ENCODE measurements around the gene OSBPL10. TPM values are rescaled to one million over a fixed set of nuclear protein-coding genes. Genes with fewer than 3 reads are reported as not detected.

OSBPL10 gene
- total and polyA plus RNA-seq, 2 donors (not counting 1 experiment from before 2014, with no cell fraction given): 88.5 to 310 TPM

GRCh38 chr3:32021748-32022147 is 40.7 kb upstream of the OSBPL10 start:
- Histone ChIP-seq H3K4me1 (ENCODE audit: control insufficient read depth in 2 of 2, insufficient read depth in 2 of 2, low read length in 2 of 2) (peaks cover 19 to 21% of the 10 kb centered on the region in 2 donors), H3K9ac (ENCODE audit: low read length) (no peak overlapping the region), H3K4me3 (ENCODE audit: control extremely low read depth in 1 of 5, extremely low read depth in 1 of 5, insufficient read depth in 1 of 5, low read depth in 2 of 5, low read length in 4 of 5) (no peak overlapping the region), H3K9me3 (ENCODE audit: control extremely low read depth in 1 of 3, control insufficient read depth in 2 of 3, insufficient read depth in 1 of 3, low read length in 2 of 3) (no peaks in the 10 kb centered on the region), H3K27ac (ENCODE audit: low read length in 2 of 2) (no peak overlapping the region), H2AFZ (ENCODE audit: insufficient read depth, low read depth, low read length, poor library complexity, severe bottlenecking) (no peak overlapping the region), H3K36me3 (replicated peaks in 1 of 2; ENCODE audit: control extremely low read depth in 1 of 2, control insufficient read depth in 1 of 2, extremely low read depth in 1 of 2, insufficient read depth in 2 of 2, low read length in 1 of 2) (peaks cover 0 to 1% of the 10 kb centered on the region in 2 experiments), H3K79me2 (ENCODE audit: control insufficient read depth, insufficient read depth, low read length) (no peaks in the 10 kb centered on the region), H3K4me2 (replicated peaks; ENCODE audit: low read depth, low read length, poor library complexity, severe bottlenecking) (no peak overlapping the region), H3K27me3 (replicated peaks in 1 of 4; ENCODE audit: control extremely low read depth in 1 of 4, control insufficient read depth in 3 of 4, insufficient read depth in 4 of 4, low read length in 3 of 4) (no peaks in the 10 kb centered on the region), H4K20me1 (ENCODE audit: control insufficient read depth, insufficient read depth, low read length, poor library complexity, severe bottlenecking) (no peaks in the 10 kb centered on the region)
- intact Hi-C loops (cut with micrococcal nuclease): no loop called here
- ATAC-seq (ENCODE audit: low read depth) (no peak), DNase-seq (no peak)
- H3K4me1 Mint-ChIP-seq: peaks cover 29% of the 10 kb centered on the region
- POLR2A ChIA-PET: no interaction called here
- H3K27me3 Mint-ChIP-seq: no peaks in the 10 kb centered on the region
- TF ChIP-seq EZH2 (IDR thresholded peaks at IDR 0.05; ENCODE audit: borderline replicate concordance, insufficient read depth, low read depth, low read length, poor library complexity, severe bottlenecking) (no peak), CTCF (IDR thresholded peaks at IDR 0.05) (no peak)
- CTCF ChIA-PET: interaction anchor here (0.7 to 0.8 kb wide), 2 partner anchors 22 to 48 kb away, joined by 3 to 4 read pairs; no protein-coding TSS in a partner anchor
- H3K9me3 Mint-ChIP-seq (ENCODE audit: insufficient read depth): no peaks in the 10 kb centered on the region
- no peak overlapping the region for H3K4me3 Mint-ChIP-seq
- WGBS (ENCODE audit: insufficient coverage): no CpG with 5 or more reads among the region's 3 CpGs
- no peak overlapping the region for H3K27ac Mint-ChIP-seq

GRCh38 chr3:32021155-32021554 is 40.1 kb upstream of the OSBPL10 start:
- no peaks in the 10 kb centered on the region for H3K9me3 ChIP-seq (ENCODE audit: control extremely low read depth in 1 of 3, control insufficient read depth in 2 of 3, insufficient read depth in 1 of 3, low read length in 2 of 3)
- H3K4me3 Mint-ChIP-seq: no peak overlapping the region
- H3K9me3 Mint-ChIP-seq (ENCODE audit: insufficient read depth): no peaks in the 10 kb centered on the region
- no peak overlapping the region for H3K4me2 ChIP-seq (replicated peaks; ENCODE audit: low read depth, low read length, poor library complexity, severe bottlenecking)
- H3K27me3 ChIP-seq (replicated peaks in 1 of 4; ENCODE audit: control extremely low read depth in 1 of 4, control insufficient read depth in 3 of 4, insufficient read depth in 4 of 4, low read length in 3 of 4): no peaks in the 10 kb centered on the region
- H3K9ac ChIP-seq (ENCODE audit: low read length): no peak overlapping the region
- no peak overlapping the region for H2AFZ ChIP-seq (ENCODE audit: insufficient read depth, low read depth, low read length, poor library complexity, severe bottlenecking)
- H3K27ac Mint-ChIP-seq: no peak overlapping the region
- TF ChIP-seq EZH2 (IDR thresholded peaks at IDR 0.05; ENCODE audit: borderline replicate concordance, insufficient read depth, low read depth, low read length, poor library complexity, severe bottlenecking) (no peak), CTCF (IDR thresholded peaks at IDR 0.05) (no peak)
- H4K20me1 ChIP-seq (ENCODE audit: control insufficient read depth, insufficient read depth, low read length, poor library complexity, severe bottlenecking): no peaks in the 10 kb centered on the region
- no CpG with 5 or more reads among the region's 7 CpGs for WGBS (ENCODE audit: insufficient coverage)
- no peaks in the 10 kb centered on the region for H3K79me2 ChIP-seq (ENCODE audit: control insufficient read depth, insufficient read depth, low read length)
- peaks cover 23% of the 10 kb centered on the region for H3K4me1 Mint-ChIP-seq
- ChIA-PET CTCF (interaction anchor here (2.5 kb wide), 1 partner anchor 19 kb away, joined by 8 read pairs; no protein-coding TSS in a partner anchor), POLR2A (no interaction called here)
- no peak overlapping the region for H3K27ac ChIP-seq (ENCODE audit: low read length in 2 of 2)
- intact Hi-C loops (cut with micrococcal nuclease): no loop called here
- H3K4me1 ChIP-seq (ENCODE audit: control insufficient read depth in 2 of 2, insufficient read depth in 2 of 2, low read length in 2 of 2): peaks cover 13 to 15% of the 10 kb centered on the region in 2 donors
- peaks cover 0 to 1% of the 10 kb centered on the region in 2 experiments for H3K36me3 ChIP-seq (replicated peaks in 1 of 2; ENCODE audit: control extremely low read depth in 1 of 2, control insufficient read depth in 1 of 2, extremely low read depth in 1 of 2, insufficient read depth in 2 of 2, low read length in 1 of 2)
- no peak for ATAC-seq (ENCODE audit: low read depth)
- H3K4me3 ChIP-seq (ENCODE audit: control extremely low read depth in 1 of 5, extremely low read depth in 1 of 5, insufficient read depth in 1 of 5, low read depth in 2 of 5, low read length in 4 of 5): no peak overlapping the region
- H3K27me3 Mint-ChIP-seq: no peaks in the 10 kb centered on the region
- DNase-seq: no peak

Measured in B cell (primary cell).